AG04450 (cell line): Measurements from ENCODE around the gene PDSS1. TPM values are rescaled to one million over a fixed set of nuclear protein-coding genes. Genes with fewer than 3 reads are reported as not detected.
"Not testable (repeated sequence)": the region's sequence is repeated elsewhere in the genome, so short reads cannot be mapped to it uniquely, and the experiment has no call there.

ENCODE experiments used
- CTCF ChIA-PET: fragments of 300-600, 350-600 bp; formaldehyde crosslinking; extraction: SDS; loops from one replicate; lab custom pipeline; 2022; ENCODE audit warnings: antibody characterized with exemption, inconsistent platforms; lab: Charles Lee
- POLR2A ChIA-PET: fragments of 350-600 bp; formaldehyde crosslinking; extraction: SDS; loops from one replicate; lab custom pipeline; 2021; ENCODE audit warnings: antibody characterized with exemption, inconsistent platforms; lab: Yijun Ruan, JAX
- DNase-seq: peaks from one replicate; pipeline ENCODE4 v3.0.0-alpha.2; 2011; ENCODE audit warnings: low read depth, low spot score
- H3K27ac ChIP-seq: one replicate; pipeline ENCODE4 v1.5.1; 2012; ENCODE audit warnings: low read depth, low read length, control low read depth
- H3K27me3 ChIP-seq: one replicate; pipeline ENCODE4 v1.6.0; 2012; ENCODE audit warnings: low read length; ENCODE audit not compliant: control insufficient read depth, insufficient read depth
- H3K4me3 ChIP-seq: 2 replicates; pipeline ENCODE4 v1.5.1; 2011; ENCODE audit warnings: mild to moderate bottlenecking, low read depth, low read length, control low read depth
- H3K9me3 ChIP-seq: 2 replicates; pipeline ENCODE4 v1.5.1; 2012; ENCODE audit warnings: low read length; ENCODE audit not compliant: control insufficient read depth, insufficient read depth
- polyA plus RNA-seq: library from polyadenylated mRNA; depleted of rRNA; stranded (reverse); fragments of >200 nt; gene quantifications from 2 replicates; pipeline ENCODE4 v1.2.3, GENCODE V29; 2011
- TF ChIP-seq, protein P1 (sequence below): IDR thresholded peaks from 2 replicates; pipeline ENCODE4 v1.5.1; 2011; ENCODE audit warnings: low read depth, low read length, control low read depth, inconsistent platforms

Gene PDSS1
- polyA plus RNA-seq, 1 experiment = 10.4 TPM

DNA sequence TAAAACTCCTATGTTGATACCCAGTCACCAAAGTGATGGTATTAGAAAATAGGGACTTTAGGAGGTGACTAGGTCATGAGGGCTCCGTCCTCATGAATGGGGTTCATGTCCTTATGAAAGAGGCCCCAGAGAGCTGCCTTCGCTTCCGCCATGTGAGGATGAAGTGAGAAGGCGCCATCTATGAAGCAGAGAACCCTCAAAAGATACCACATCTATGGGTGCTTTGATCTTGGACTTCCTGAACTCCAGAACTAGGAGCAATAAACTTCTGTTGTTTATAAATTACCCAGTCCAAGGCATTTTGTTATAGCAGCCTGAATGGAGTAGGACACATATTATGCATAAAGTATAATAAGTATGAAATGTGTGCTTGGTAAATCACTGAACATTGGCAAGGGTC is 8.1 kb upstream of the PDSS1 start:
- POLR2A ChIA-PET = no interaction called here
- TF ChIP-seq, protein P1, sequence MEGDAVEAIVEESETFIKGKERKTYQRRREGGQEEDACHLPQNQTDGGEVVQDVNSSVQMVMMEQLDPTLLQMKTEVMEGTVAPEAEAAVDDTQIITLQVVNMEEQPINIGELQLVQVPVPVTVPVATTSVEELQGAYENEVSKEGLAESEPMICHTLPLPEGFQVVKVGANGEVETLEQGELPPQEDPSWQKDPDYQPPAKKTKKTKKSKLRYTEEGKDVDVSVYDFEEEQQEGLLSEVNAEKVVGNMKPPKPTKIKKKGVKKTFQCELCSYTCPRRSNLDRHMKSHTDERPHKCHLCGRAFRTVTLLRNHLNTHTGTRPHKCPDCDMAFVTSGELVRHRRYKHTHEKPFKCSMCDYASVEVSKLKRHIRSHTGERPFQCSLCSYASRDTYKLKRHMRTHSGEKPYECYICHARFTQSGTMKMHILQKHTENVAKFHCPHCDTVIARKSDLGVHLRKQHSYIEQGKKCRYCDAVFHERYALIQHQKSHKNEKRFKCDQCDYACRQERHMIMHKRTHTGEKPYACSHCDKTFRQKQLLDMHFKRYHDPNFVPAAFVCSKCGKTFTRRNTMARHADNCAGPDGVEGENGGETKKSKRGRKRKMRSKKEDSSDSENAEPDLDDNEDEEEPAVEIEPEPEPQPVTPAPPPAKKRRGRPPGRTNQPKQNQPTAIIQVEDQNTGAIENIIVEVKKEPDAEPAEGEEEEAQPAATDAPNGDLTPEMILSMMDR = no peak
- no peaks in the 10 kb centered on the region for H3K27me3 ChIP-seq

DNA sequence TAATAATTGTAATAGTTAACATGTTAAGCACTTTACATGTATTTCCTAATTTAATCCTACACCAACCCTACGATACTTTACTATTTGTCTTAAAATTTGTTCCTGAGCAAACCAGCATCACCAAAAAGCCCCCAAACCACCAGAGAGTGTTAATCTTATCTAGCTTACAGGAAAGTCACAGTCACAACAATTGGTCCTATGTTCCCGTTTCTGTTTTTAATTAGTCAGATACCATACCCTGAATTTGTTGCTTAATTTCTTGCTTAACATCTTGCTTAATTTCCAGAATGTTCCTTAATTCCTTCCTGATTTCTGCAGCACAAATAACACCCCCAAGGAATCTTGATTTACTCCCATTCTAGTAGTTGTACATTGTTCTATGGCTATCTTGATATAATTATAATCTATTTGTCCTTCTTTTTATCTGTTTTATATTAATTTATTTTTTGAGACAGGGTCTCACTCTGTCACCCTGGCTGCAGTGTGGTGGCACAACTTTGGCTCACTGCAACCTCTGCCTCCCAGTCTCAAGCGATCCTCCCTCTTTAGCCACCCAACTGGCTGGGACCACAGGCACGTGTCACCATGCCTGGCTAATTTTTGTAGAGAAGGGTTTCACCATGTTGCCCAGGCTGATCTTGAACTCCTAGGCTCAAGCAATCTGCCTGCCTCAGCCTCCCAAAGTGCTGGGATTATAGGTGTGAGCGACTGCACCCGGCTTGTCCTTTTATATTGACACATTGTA is 6.6 kb upstream of the PDSS1 start:
- no peak overlapping the region for H3K27ac ChIP-seq
- POLR2A ChIA-PET = no interaction called here
- no peaks in the 10 kb centered on the region for H3K27me3 ChIP-seq
- no peaks in the 10 kb centered on the region for H3K9me3 ChIP-seq
- DNase-seq = no peak
- TF ChIP-seq, protein P1 = no peak
- no peak overlapping the region for H3K4me3 ChIP-seq
- CTCF ChIA-PET = interaction anchor here (1.4 kb wide), 1 partner anchor 191 kb away, joined by 3 read pairs; no protein-coding TSS in a partner anchor

More for the DNA sequence above, 8.1 kb upstream of the PDSS1 start:
- CTCF ChIA-PET = interaction anchor here (1.4 kb wide), 1 partner anchor 193 kb away, joined by 3 read pairs; no protein-coding TSS in a partner anchor
- DNase-seq = no peak
- Histone ChIP-seq H3K27ac (no peak overlapping the region), H3K4me3 (no peak overlapping the region), H3K9me3 (no peaks in the 10 kb centered on the region)

DNA sequence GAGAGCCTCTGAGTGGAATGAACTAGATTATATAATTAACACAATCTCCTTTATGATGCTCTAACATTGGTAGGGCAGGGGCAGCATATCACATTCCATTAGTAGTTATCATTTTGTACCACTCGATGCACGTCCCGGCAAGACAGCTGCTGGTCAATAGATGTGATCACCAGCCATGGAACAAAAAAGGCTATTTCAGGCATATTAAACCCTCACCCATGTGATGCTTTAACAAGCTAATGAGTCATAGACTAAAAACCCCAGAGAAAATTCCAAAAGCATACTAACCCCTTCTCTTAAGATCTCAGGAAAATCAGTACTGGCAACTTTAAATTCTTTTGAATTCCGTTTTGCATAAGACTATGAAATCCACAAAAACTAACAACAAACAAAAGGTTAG is 3.0 kb upstream of the PDSS1 start:
- CTCF ChIA-PET = interaction anchor here (1.1 kb wide), 1 partner anchor 187 kb away, joined by 3 read pairs; no protein-coding TSS in a partner anchor
- H3K4me3 ChIP-seq, POLR2A ChIA-PET, H3K27me3 ChIP-seq, DNase-seq, H3K27ac ChIP-seq, H3K9me3 ChIP-seq: not testable (repeated sequence)

DNA sequence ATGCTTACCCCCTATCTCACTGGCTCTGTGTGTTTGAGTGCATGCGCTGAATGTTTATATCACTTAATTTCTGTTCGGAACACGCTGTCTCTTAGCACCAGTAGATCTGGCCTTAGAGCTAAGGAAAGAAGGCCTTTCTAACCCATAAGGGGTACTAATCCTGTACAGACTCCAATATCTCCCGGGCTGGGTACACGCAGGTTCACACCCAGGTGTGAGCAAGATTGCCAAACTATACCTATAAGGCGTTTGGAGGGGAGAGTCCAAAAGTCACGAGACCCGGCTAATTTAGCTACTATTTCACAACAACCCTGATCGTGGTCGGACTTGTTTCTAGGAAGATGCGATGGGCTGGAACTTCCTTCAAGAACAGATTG is 727 bp upstream of the PDSS1 start:
- H3K27ac ChIP-seq = peak overlapping the region; percentile 68
- ChIA-PET POLR2A (interaction anchor here (0.8 kb wide), 1 partner anchor 10 kb away, joined by 3 read pairs; no protein-coding TSS in a partner anchor), CTCF (interaction anchor here (0.7 to 2.1 kb wide), 4 partner anchors 11 to 185 kb away, joined by 3 to 14 read pairs (median 4); no protein-coding TSS in a partner anchor)
- no peaks in the 10 kb centered on the region for H3K27me3 ChIP-seq
- TF ChIP-seq, protein P1 = no peak
- H3K4me3 ChIP-seq = peak overlapping the region; percentile 86
- no peak for DNase-seq
- H3K9me3 ChIP-seq = no peaks in the 10 kb centered on the region; the same call in 1 of the 2 replicates

DNA sequence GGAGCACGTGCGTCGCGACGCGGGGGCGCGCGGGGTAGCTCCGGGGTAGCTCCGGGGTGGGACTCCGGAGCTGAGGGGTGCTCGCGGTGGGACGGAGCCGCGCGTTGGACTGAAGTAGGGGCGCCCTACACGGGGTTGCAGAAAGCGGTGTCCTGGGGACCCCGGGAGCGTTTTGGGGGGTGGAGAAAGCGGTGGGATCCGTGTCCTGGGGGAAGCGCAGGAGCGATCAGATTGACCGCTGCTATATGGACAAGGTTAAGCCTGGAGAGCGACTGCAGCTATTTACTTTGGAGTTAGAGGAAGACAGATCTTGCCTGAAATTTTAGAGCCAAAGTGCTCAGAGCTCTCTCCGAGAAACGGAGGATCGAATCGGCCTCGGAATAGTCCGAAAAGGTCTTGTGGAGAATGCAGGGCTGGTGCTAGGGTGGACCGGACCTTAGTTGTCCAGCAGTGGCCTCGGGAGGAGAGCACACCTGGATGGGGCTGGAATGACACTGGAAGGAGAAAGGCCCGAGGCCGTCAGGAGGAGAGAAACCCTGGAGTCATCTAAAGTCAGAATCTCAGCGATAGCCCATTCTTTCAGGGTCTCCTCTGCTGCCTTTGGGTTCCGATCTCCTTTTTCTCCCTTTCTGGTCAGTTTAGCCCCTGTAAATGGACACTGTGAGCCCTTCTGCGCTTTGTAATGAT is 564 bp downstream of the PDSS1 start:
- CTCF ChIA-PET = interaction anchor here (2.2 kb wide), 1 partner anchor 28 kb away, joined by 7 read pairs; no protein-coding TSS in a partner anchor
- no peak for DNase-seq

More for the DNA sequence above, 564 bp downstream of the PDSS1 start:
- Histone ChIP-seq H3K9me3 (no peaks in the 10 kb centered on the region; the same call in 1 of the 2 replicates), H3K4me3 (peak overlapping the region; percentile 86), H3K27ac (no peak overlapping the region), H3K27me3 (no peaks in the 10 kb centered on the region)
- TF ChIP-seq, protein P1 = no peak
- POLR2A ChIA-PET = no interaction called here
